HL-60/S4 treated with retinoic acid at 250 ng/mL for 4 days and 3 days (cell line): ENCODE results near the gene PABPC3.

Experiments used
- in situ Hi-C: fragments of 300-500 bp; cut with MboI; formaldehyde crosslinking; loops from 2 replicates; pipeline ENCODE4 v1.7.0; 2022; ENCODE audit warnings: low sequenced_read_pairs

PABPC3 gene

GRCh38 chr13:25110956-25111584 lies 15.1 kb downstream of the PABPC3 start:
- in situ Hi-C loops = no loop called here

- in situ Hi-C loops = no loop called here
These were observed 15.6 kb downstream of the PABPC3 start for GRCh38 chr13:25111585-25111956.

GRCh38 chr13:25112695-25113255 lies 16.8 kb downstream of the PABPC3 start:
- in situ Hi-C loops = no loop called here

GRCh38 chr13:25114220-25114619 lies 18.3 kb downstream of the PABPC3 start:
- in situ Hi-C loops = no loop called here

- in situ Hi-C loops = no loop called here
These were observed 20.1 kb downstream of the PABPC3 start for GRCh38 chr13:25116044-25116443.

GRCh38 chr13:25117312-25117711 lies 21.4 kb downstream of the PABPC3 start:
- in situ Hi-C loops = no loop called here

- in situ Hi-C loops = no loop called here
These were observed 22.5 kb downstream of the PABPC3 start for GRCh38 chr13:25118378-25118905.

- in situ Hi-C loops = no loop called here
These were observed 35.0 kb downstream of the PABPC3 start for GRCh38 chr13:25130944-25131343.

- in situ Hi-C loops = no loop called here
These were observed 36.0 kb downstream of the PABPC3 start for GRCh38 chr13:25131881-25132420.

- in situ Hi-C loops = no loop called here
These were observed 36.9 kb downstream of the PABPC3 start for GRCh38 chr13:25132751-25133390.

- in situ Hi-C loops = no loop called here
These were observed 40.0 kb downstream of the PABPC3 start for GRCh38 chr13:25135896-25136295.

GRCh38 chr13:25136880-25137787 lies 41.2 kb downstream of the PABPC3 start:
- in situ Hi-C loops = no loop called here

GRCh38 chr13:25137788-25138115 lies 41.8 kb downstream of the PABPC3 start:
- in situ Hi-C loops = no loop called here

GRCh38 chr13:25141042-25141441 lies 45.1 kb downstream of the PABPC3 start:
- in situ Hi-C loops = no loop called here

GRCh38 chr13:25143706-25144105 lies 47.8 kb downstream of the PABPC3 start:
- in situ Hi-C loops = no loop called here

GRCh38 chr13:25147638-25148401 lies 51.9 kb downstream of the PABPC3 start:
- in situ Hi-C loops = no loop called here

GRCh38 chr13:25148402-25148771 lies 52.5 kb downstream of the PABPC3 start:
- in situ Hi-C loops = no loop called here
